ENCODE measurements around the gene TDRD12.

GRCh38 chr19:32828139-32828538 lies 108.6 kb downstream of the TDRD12 start:
- no peak for TF ChIP-seq POLR2A (IDR thresholded peaks at IDR 0.05)
- TF ChIP-seq CTCF (IDR thresholded peaks at IDR 0.05): no peak
- no peak for TF ChIP-seq EP300 (IDR thresholded peaks at IDR 0.05)

Data from tibial nerve (tissue), 4 donors.